Caco-2 (cell line): Measurements from ENCODE around the gene SCAPER. TPM values are rescaled to one million over a fixed set of nuclear protein-coding genes. Genes with fewer than 3 reads are reported as not detected.

Experiments
- BruUV-seq: library from RNA; stranded (reverse); fragments of 400-500 nt; replicated peaks from 2 replicates; lab custom pipeline; 2021; lab: Mats Ljungman, UMichigan
- CTCF ChIA-PET: fragments of 300-600 bp; sonication (Branson Sonifier 250); formaldehyde crosslinking; loops from one replicate; lab custom pipeline; 2022; ENCODE audit warnings: antibody characterized with exemption; lab: Charles Lee
- POLR2A ChIA-PET: fragments of 300-600 bp; sonication (Branson Sonifier 250); formaldehyde crosslinking; loops from one replicate; lab custom pipeline; 2022; ENCODE audit warnings: antibody characterized with exemption; lab: Charles Lee
- DNase-seq, 2 experiments: peaks; one replicate each; pipeline versions ENCODE4 v3.0.0 to v3.0.0-alpha.2; 2020 to 2022
- H3K27me3 ChIP-seq: replicated peaks from 2 replicates; pipeline ENCODE4 v1.6.0; 2011; ENCODE audit warnings: low read length; ENCODE audit not compliant: control insufficient read depth, insufficient read depth
- H3K36me3 ChIP-seq: 2 replicates; pipeline ENCODE4 v1.5.1; 2011; ENCODE audit warnings: low read length; ENCODE audit not compliant: control insufficient read depth, insufficient read depth
- H3K4me1 ChIP-seq: fragments of 250-450 bp; sonication (Bioruptor Pico); 2 replicates; pipeline ENCODE4 v1.5.1; 2020; ENCODE audit warnings: mild to moderate bottlenecking
- H3K4me3 ChIP-seq: 2 replicates; pipeline ENCODE4 v1.5.1; 2011; ENCODE audit warnings: low read depth, mild to moderate bottlenecking, control low read depth, low read length
- H3K9me3 ChIP-seq: fragments of 250-450 bp; sonication (Bioruptor Pico); 2 replicates; pipeline ENCODE4 v1.5.1; 2020; ENCODE audit warnings: mild to moderate bottlenecking, moderate library complexity
- H3K27ac Mint-ChIP-seq: one replicate; pipeline ENCODE4 v1.8.0; 2022; ENCODE audit warnings: mixed read lengths; ENCODE audit not compliant: unreplicated experiment
- H3K27me3 Mint-ChIP-seq: one replicate; pipeline ENCODE4 v1.8.0; 2022; ENCODE audit warnings: mixed read lengths; ENCODE audit not compliant: insufficient read depth, unreplicated experiment
- H3K36me3 Mint-ChIP-seq: one replicate; pipeline ENCODE4 v1.8.0; 2022; ENCODE audit warnings: mild to moderate bottlenecking, mixed read lengths; ENCODE audit not compliant: insufficient read depth, unreplicated experiment
- H3K4me1 Mint-ChIP-seq: one replicate; pipeline ENCODE4 v1.8.0; 2022; ENCODE audit warnings: low read depth, mixed read lengths; ENCODE audit not compliant: unreplicated experiment
- H3K4me3 Mint-ChIP-seq: one replicate; pipeline ENCODE4 v1.8.0; 2022; ENCODE audit warnings: mild to moderate bottlenecking, moderate library complexity, mixed read lengths; ENCODE audit not compliant: unreplicated experiment
- H3K9me3 Mint-ChIP-seq: one replicate; pipeline ENCODE4 v1.8.0; 2022; ENCODE audit warnings: mixed read lengths; ENCODE audit not compliant: unreplicated experiment
- CTCF ChIP-seq, 2 experiments: fragments of 200-600 bp in 1 of 2; IDR thresholded peaks; 1 replicate in 1 of 2; 2 replicates in 1 of 2; pipeline versions ENCODE4 v1.5.1 to v1.8.0; 2011 to 2022; ENCODE audit warnings: antibody characterized with exemption in 1 of 2, control low read depth in 1 of 2, inconsistent platforms in 1 of 2, low read depth in 1 of 2, low read length in 1 of 2, mild to moderate bottlenecking in 1 of 2, moderate library complexity in 1 of 2; ENCODE audit not compliant: insufficient read depth in 1 of 2, severe bottlenecking in 1 of 2, unreplicated experiment in 1 of 2
- intact Hi-C: fragments of 100-400 bp; cut with micrococcal nuclease; formaldehyde crosslinking; loops from one replicate; pipeline ENCODE4 v1.10.0; 2022; ENCODE audit not compliant: unreplicated experiment
- total RNA-seq: library from RNA; stranded (reverse); gene quantifications from 2 replicates; pipeline ENCODE4 v1.2.3, GENCODE V29; 2022

Gene SCAPER
- total RNA-seq, 1 experiment from 2014 or later, result 24.6 TPM

GRCh38 chr15:76381366-76381765 lies 523.8 kb downstream of the SCAPER start:
- H3K27me3 Mint-ChIP-seq, result no peaks in the 10 kb centered on the region
- H3K4me1 Mint-ChIP-seq, result no peaks in the 10 kb centered on the region
- H3K27ac Mint-ChIP-seq, result no peak overlapping the region
- BruUV-seq, result no TSS peak
- intact Hi-C loops, result no loop called here
- Histone ChIP-seq H3K4me1 (peaks cover 8% of the 10 kb centered on the region; the same call in 1 of the 2 replicates), H3K4me3 (no peak overlapping the region), H3K27me3 (no peaks in the 10 kb centered on the region), H3K36me3 (no peaks in the 10 kb centered on the region), H3K9me3 (no peaks in the 10 kb centered on the region)
- H3K36me3 Mint-ChIP-seq, result no peaks in the 10 kb centered on the region
- DNase-seq, result no peak
- ChIA-PET CTCF (no interaction called here), POLR2A (no interaction called here)
- no peak for TF ChIP-seq CTCF (IDR thresholded peaks at IDR 0.05; ENCODE audit: insufficient read depth in 1 of 2, low read depth in 1 of 2, low read length in 1 of 2, severe bottlenecking in 1 of 2, unreplicated experiment in 1 of 2)
- no peak overlapping the region for H3K4me3 Mint-ChIP-seq
- H3K9me3 Mint-ChIP-seq, result no peaks in the 10 kb centered on the region

GRCh38 chr15:76380249-76380648 lies 524.9 kb downstream of the SCAPER start:
- intact Hi-C loops, result no loop called here
- Mint-ChIP-seq H3K9me3 (no peaks in the 10 kb centered on the region), H3K4me3 (no peak overlapping the region), H3K36me3 (no peaks in the 10 kb centered on the region), H3K27me3 (no peaks in the 10 kb centered on the region), H3K4me1 (no peaks in the 10 kb centered on the region), H3K27ac (no peak overlapping the region)
- Histone ChIP-seq H3K27me3 (no peaks in the 10 kb centered on the region), H3K4me1 (peaks cover 8% of the 10 kb centered on the region; the same call in 1 of the 2 replicates), H3K9me3 (no peaks in the 10 kb centered on the region), H3K4me3 (no peak overlapping the region), H3K36me3 (no peaks in the 10 kb centered on the region)
- no peak for TF ChIP-seq CTCF (IDR thresholded peaks at IDR 0.05; ENCODE audit: insufficient read depth in 1 of 2, low read depth in 1 of 2, low read length in 1 of 2, severe bottlenecking in 1 of 2, unreplicated experiment in 1 of 2)
- ChIA-PET CTCF (no interaction called here), POLR2A (no interaction called here)
- DNase-seq, result no peak
- BruUV-seq, result no TSS peak

- DNase-seq, result no peak
- intact Hi-C loops, result no loop called here
- H3K9me3 Mint-ChIP-seq, result no peaks in the 10 kb centered on the region
- H3K36me3 Mint-ChIP-seq, result no peaks in the 10 kb centered on the region
- Histone ChIP-seq H3K4me1 (peaks cover 8% of the 10 kb centered on the region; the same call in 1 of the 2 replicates), H3K4me3 (no peak overlapping the region), H3K9me3 (no peaks in the 10 kb centered on the region), H3K27me3 (no peaks in the 10 kb centered on the region), H3K36me3 (no peaks in the 10 kb centered on the region; the same call in 1 of the 2 replicates)
- no peak overlapping the region for H3K4me3 Mint-ChIP-seq
- no TSS peak for BruUV-seq
- TF ChIP-seq CTCF (IDR thresholded peaks at IDR 0.05; ENCODE audit: insufficient read depth in 1 of 2, low read depth in 1 of 2, low read length in 1 of 2, severe bottlenecking in 1 of 2, unreplicated experiment in 1 of 2), result no peak
- CTCF ChIA-PET, result no interaction called here
- no peaks in the 10 kb centered on the region for H3K4me1 Mint-ChIP-seq
- no peaks in the 10 kb centered on the region for H3K27me3 Mint-ChIP-seq
- H3K27ac Mint-ChIP-seq, result no peak overlapping the region
- POLR2A ChIA-PET, result no interaction called here
Observed at GRCh38 chr15:76378691-76379090, 526.4 kb downstream of the SCAPER start.
